ENCODE results near the gene GRP. TPM values are rescaled to one million over a fixed set of nuclear protein-coding genes. Genes with fewer than 3 reads are reported as not detected.

The GRP gene
- total RNA-seq, 2 experiments from 2014 or later = not detected

Other genes with a start within 250 kb of the GRP start
- gene SEC11C, start 80.3 kb upstream of the GRP start, total RNA-seq = 10 to 100 TPM; 56.8 to 57.8 TPM
- not detected for gene RAX, start 53.3 kb downstream of the GRP start, total RNA-seq
- not detected for gene CPLX4, start 98.5 kb downstream of the GRP start, total RNA-seq
- gene LMAN1, start 139.1 kb downstream of the GRP start, total RNA-seq = 100 to 1,000 TPM; 118 TPM